ENCODE data around the gene NFE2. TPM values are rescaled to one million over a fixed set of nuclear protein-coding genes. Genes with fewer than 3 reads are reported as not detected.
"Not testable (repeated sequence)": the region's sequence is repeated elsewhere in the genome, so short reads cannot be mapped to it uniquely, and the experiment has no call there.

NFE2 gene
- total RNA-seq, 2 experiments from 2014 or later = not detected

DNA sequence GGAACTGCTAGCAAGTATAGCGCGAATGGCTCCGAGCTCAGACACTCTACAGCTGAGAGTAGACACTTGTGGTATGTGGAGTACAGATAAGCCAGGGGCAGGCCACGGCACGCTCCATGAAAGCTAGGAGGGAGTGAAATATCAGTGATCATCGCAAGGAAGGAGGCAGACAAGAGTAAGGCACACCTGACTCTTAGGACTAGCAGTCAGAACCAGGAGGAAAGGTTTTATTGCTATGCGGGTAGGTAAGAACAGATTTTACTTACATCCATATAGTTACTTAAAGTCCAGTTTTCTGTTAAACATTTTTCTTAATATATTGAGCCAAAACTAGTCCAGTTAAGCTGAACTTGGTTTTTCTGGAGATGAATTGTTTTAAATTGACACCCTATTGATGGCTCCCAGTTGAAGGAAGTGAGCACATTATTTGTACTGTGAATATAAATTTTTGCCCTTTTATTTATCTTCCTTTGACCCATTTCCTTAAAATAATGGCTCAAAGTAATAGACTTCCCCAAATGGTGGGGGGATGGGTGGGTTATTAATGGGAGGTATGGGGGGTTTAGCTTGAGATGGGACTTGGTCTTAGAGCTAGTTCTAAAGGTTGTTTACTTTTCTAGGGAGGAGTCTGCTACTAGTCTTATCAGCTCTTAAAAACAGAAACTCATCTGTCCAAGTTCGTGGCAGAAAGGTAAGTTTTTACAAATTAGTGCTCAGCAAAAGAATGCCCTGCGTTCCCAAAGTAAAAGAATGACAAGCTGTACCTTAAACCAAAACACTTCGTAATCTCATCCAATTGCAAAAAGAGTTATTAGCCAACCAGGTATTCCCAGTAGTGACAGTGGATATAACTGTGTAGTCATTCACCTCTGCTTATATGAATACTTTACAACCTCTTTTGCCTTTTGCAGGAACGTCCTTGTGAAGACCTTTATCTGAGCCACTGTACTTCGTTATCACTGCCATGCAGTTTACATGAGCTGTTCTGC, 14.5 kb downstream of the NFE2 start:
- peak overlapping the region; percentile 70 for H3K4me2 ChIP-seq (ENCODE audit: low read length)
- POLR2A ChIA-PET = interaction anchor here (0.7 to 1.5 kb wide), 2 partner anchors 35 to 44 kb away, joined by 3 to 4 read pairs; no protein-coding TSS in a partner anchor
- peaks cover 37% of the 10 kb centered on the region for H3K79me2 ChIP-seq (ENCODE audit: insufficient read depth, low read depth, low read length)
- H3K27ac ChIP-seq (ENCODE audit: low read depth, low read length, poor library complexity, severe bottlenecking) = peak overlapping the region; percentile 16
- H2AFZ ChIP-seq (ENCODE audit: low read length) = no peak overlapping the region
- no peaks in the 10 kb centered on the region for H3K9me2 ChIP-seq (ENCODE audit: insufficient read depth, low read length)
- H3K4me1 ChIP-seq (ENCODE audit: insufficient read depth, low read length, poor library complexity, severe bottlenecking) = peaks cover 52% of the 10 kb centered on the region
- peaks cover 50% of the 10 kb centered on the region for H4K20me1 ChIP-seq (ENCODE audit: insufficient read depth, low read length)
- H3K4me3 ChIP-seq (ENCODE audit: low read depth, low read length, poor library complexity, severe bottlenecking) = no peak overlapping the region
- no peak for TF ChIP-seq EZH2phosphoT487 (IDR thresholded peaks at IDR 0.05; ENCODE audit: borderline replicate concordance, low read depth, low read length)
- TF ChIP-seq, protein P1, sequence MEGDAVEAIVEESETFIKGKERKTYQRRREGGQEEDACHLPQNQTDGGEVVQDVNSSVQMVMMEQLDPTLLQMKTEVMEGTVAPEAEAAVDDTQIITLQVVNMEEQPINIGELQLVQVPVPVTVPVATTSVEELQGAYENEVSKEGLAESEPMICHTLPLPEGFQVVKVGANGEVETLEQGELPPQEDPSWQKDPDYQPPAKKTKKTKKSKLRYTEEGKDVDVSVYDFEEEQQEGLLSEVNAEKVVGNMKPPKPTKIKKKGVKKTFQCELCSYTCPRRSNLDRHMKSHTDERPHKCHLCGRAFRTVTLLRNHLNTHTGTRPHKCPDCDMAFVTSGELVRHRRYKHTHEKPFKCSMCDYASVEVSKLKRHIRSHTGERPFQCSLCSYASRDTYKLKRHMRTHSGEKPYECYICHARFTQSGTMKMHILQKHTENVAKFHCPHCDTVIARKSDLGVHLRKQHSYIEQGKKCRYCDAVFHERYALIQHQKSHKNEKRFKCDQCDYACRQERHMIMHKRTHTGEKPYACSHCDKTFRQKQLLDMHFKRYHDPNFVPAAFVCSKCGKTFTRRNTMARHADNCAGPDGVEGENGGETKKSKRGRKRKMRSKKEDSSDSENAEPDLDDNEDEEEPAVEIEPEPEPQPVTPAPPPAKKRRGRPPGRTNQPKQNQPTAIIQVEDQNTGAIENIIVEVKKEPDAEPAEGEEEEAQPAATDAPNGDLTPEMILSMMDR (conservative IDR thresholded peaks at IDR 0.05; ENCODE audit: low read length) = no peak
- no peaks in the 10 kb centered on the region for H3K9me3 ChIP-seq (ENCODE audit: low read length)
- H3K36me3 ChIP-seq (ENCODE audit: insufficient read depth, low read length) = peaks cover 73% of the 10 kb centered on the region
- DNase-seq (ENCODE audit: low spot score) = no peak
- no TSS peak for BruUV-seq (replicated peaks)
- intact Hi-C loops (cut with micrococcal nuclease; ENCODE audit: unreplicated experiment) = loop anchor here (2.0 kb wide), 1 partner anchor 72 kb away; no protein-coding TSS in a partner anchor
- CTCF ChIA-PET (ENCODE audit: unreplicated experiment) = interaction anchor here (0.5 to 0.6 kb wide), 2 partner anchors 18 to 72 kb away, joined by 3 to 6 read pairs; no protein-coding TSS in a partner anchor

DNA sequence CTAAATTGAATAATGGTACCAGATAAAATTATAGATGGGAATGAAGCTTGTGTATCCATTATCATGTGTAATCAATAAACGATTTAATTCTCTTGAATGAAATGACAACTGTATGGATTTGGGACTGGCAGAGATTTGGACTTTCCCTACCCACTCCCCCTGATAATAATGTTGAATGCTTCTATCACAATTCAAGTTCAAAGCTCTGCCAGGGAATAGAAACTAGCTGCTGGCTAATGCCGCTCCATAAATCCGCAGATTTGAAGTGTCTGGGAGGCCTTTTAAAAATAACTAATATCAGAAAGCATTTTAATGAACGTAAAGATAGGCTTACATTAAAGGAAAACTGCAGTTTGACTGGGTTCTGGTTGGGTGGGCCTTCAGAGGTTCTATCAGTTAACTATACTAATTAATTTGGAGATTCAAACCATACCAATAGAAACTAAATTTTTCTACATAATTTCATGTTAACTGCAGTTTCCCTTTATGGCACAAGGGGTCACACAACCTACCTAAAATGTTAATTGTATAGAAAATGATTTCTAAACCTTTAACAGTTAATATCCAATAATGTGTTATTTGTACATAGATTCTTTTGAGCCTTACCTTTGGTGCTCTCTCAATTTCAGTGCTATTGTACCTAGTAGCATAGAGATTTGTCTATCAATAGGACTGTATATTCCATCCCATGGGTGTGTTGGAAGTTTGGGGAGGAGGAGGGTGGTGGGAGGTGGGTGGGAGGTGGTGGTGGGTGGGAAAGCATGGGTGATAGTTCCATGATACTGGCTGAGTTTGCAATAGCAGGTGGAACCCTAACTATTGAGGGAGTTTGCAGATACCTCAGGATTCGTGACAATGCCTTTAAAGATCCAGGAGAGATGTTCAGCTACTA, 15.4 kb downstream of the NFE2 start:
- Histone ChIP-seq H3K9me3 (ENCODE audit: low read length) (no peaks in the 10 kb centered on the region), H3K4me3 (ENCODE audit: low read depth, low read length, poor library complexity, severe bottlenecking) (peak overlapping the region; percentile 36), H3K4me1 (ENCODE audit: insufficient read depth, low read length, poor library complexity, severe bottlenecking) (peaks cover 52% of the 10 kb centered on the region), H4K20me1 (ENCODE audit: insufficient read depth, low read length) (peaks cover 50% of the 10 kb centered on the region), H2AFZ (ENCODE audit: low read length) (no peak overlapping the region), H3K27ac (ENCODE audit: low read depth, low read length, poor library complexity, severe bottlenecking) (peak overlapping the region; percentile 16), H3K36me3 (ENCODE audit: insufficient read depth, low read length) (peaks cover 80% of the 10 kb centered on the region), H3K4me2 (ENCODE audit: low read length) (peak overlapping the region; percentile 70), H3K9me2 (ENCODE audit: insufficient read depth, low read length) (no peaks in the 10 kb centered on the region), H3K79me2 (ENCODE audit: insufficient read depth, low read depth, low read length) (peaks cover 45% of the 10 kb centered on the region)
- ChIA-PET POLR2A (no interaction called here), CTCF (ENCODE audit: unreplicated experiment) (no interaction called here)
- BruUV-seq (replicated peaks) = no TSS peak
- DNase-seq (ENCODE audit: low spot score) = no peak
- TF ChIP-seq, protein P1 (conservative IDR thresholded peaks at IDR 0.05; ENCODE audit: low read length) = peak; percentile 69
- no peak for TF ChIP-seq EZH2phosphoT487 (IDR thresholded peaks at IDR 0.05; ENCODE audit: borderline replicate concordance, low read depth, low read length)
- intact Hi-C loops (cut with micrococcal nuclease; ENCODE audit: unreplicated experiment) = loop anchor here (2.0 kb wide), 1 partner anchor 73 kb away; no protein-coding TSS in a partner anchor

DNA sequence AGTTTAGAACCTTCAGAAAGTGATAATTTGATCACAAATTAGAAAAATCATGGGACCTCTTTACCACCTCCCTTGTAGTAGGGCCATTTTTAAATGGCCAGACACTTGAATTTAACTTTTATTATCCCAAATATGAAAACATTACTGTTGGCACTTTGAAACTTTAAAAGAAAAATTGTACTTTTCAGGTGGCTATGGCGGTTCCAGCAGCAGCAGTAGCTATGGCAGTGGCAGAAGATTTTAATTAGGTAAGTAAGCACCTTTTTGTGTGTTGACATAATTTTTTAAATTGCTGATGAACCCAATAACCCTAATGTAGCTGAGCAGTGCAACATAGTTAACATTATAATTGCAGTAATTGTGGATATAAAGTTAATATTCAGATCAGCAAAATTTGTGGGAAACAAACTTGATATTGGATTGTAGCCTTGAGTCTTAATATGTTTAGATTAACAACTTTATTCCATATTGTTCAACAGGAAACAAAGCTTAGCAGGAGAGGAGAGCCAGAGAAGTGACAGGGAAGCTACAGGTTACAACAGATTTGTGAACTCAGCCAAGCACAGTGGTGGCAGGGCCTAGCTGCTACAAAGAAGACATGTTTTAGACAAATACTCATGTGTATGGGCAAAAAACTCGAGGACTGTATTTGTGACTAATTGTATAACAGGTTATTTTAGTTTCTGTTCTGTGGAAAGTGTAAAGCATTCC, 16.6 kb downstream of the NFE2 start:
- Histone ChIP-seq H3K79me2 (ENCODE audit: insufficient read depth, low read depth, low read length) (peaks cover 49% of the 10 kb centered on the region), H3K4me2 (ENCODE audit: low read length) (peak overlapping the region; percentile 70), H3K36me3 (ENCODE audit: insufficient read depth, low read length) (peaks cover 83% of the 10 kb centered on the region), H3K4me3 (ENCODE audit: low read depth, low read length, poor library complexity, severe bottlenecking) (peak overlapping the region; percentile 89), H3K4me1 (ENCODE audit: insufficient read depth, low read length, poor library complexity, severe bottlenecking) (peaks cover 52% of the 10 kb centered on the region), H4K20me1 (ENCODE audit: insufficient read depth, low read length) (peaks cover 50% of the 10 kb centered on the region)
- CTCF ChIA-PET (ENCODE audit: unreplicated experiment); intact Hi-C loops (cut with micrococcal nuclease; ENCODE audit: unreplicated experiment); DNase-seq (ENCODE audit: low spot score); H3K9me2 ChIP-seq (ENCODE audit: insufficient read depth, low read length); H3K27ac ChIP-seq (ENCODE audit: low read depth, low read length, poor library complexity, severe bottlenecking); H3K9me3 ChIP-seq (ENCODE audit: low read length); H2AFZ ChIP-seq (ENCODE audit: low read length): not testable (repeated sequence)
- TSS peak; percentile 57 for BruUV-seq (replicated peaks)
- POLR2A ChIA-PET = interaction anchor here (0.8 to 1.2 kb wide), 4 partner anchors 15 to 267 kb away, joined by 3 read pairs; no protein-coding TSS in a partner anchor
